ENCODE data around the gene BAHCC1.

BAHCC1 gene

GRCh38 chr17:81464586-81464985 lies 69.3 kb downstream of the BAHCC1 start:
- DNase-seq, result no peak

DNA sequence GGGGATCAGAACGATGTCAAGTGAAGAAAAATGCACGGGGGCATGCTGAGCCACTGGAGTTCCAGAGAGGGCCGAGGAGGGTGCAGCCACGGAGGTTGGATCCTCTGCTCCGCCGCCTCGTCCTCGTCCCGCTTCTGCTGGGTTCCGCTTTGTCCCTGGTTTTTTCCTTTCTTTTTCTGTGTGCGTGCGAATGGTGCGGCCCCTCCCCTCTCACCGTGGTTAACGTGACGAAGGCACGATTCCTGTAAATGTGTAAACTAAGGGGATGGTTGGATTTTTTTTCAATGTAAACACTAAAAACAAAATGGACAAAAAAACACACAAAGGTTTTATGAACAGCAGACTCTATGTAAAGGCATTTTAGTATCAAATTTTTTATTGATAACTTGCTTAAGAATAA lies 70.7 kb downstream of the BAHCC1 start:
- no peak for DNase-seq

DNA sequence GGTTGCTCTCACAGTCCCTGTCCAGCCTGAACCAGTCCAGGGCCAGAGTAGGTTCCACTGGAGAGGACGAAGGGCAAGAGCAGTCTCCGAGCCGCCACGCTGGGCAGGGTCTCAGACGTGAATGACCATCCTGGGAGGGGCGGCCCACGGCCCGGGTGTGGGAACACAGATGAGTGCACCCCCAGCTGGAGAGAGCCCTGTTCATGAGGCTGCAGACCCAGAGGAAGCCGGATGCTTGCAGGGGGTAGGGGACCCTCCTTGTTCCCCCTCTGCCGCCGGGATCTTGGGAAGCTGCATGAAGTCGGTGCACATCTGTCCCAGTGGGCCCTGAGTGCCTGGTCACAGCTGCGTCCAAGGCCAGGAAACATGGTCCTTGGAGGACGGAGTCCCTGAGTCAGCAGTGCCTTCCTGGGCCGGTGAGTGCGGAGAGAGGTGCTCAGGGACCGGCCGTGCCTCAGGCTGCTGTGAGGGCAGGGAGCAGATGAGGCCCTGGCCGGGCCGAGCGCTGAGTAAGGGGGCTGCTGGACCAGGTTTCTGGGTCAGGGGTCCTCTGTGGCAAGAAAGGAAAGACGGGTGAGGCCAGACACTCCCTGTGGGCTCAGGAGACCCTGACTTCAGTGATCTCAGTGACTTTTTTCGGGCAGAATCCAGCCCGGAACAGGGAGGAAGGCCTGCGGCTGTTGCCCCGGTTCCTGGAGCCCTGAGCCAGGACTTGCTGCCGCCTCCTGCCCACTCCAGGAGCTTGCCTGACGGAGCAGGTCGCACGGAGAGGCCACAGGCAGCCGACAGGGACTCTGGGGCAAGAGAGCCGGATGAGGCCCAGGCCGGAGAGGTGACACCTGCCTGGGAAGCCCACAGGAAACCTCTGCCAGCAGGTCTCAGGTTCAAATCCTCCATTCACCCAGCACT lies 71.6 kb downstream of the BAHCC1 start:
- DNase-seq, result no peak

DNA sequence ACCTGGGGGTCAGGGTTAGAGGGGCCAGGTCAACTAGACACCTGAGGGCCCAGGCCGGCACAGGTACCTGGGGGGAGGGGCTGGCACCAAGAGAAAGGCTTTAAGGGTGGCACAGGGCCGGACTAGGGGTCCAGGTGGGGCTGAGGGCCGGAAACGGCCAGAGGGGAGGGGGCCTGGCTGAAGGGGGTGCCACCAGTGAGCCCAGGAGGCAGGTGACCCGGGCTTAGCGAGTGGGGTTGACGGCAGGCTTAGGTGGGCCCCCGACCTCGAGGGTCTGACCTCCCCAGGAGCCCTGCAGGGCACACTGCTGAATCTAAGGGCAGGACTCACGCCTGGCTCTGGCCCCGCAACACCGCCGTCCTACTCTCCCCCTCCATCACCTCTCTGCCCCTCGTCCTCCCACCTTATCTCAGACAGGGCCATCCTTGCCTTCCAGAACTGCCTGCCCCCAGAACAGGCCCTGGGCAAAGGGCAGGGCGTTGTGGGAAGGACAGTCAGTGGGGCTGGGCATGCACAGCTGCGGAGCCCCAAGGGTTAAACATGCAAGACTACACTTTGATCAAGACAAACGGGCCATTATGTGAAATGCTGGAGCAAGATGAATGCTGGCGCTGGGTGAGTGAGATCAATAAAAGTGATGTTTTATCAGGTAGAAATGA lies 73.0 kb downstream of the BAHCC1 start:
- no peak for DNase-seq

DNA sequence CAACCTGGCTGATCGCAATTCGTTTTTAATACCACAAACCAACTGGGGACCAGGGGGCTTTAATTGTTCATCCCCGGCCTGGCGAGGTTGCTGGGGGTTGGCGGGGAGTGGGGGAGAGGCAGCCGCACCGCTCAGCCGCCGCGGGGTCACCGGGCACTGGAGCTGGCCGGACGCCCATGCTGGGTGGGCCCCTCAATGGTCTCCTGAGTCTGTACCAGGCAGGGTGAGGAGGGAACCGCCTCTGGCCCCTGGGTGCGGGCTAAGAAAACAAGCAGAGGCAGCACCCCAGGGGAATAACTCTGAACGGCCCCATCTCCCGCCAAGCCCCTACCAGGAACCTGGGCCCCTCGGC lies 73.5 kb downstream of the BAHCC1 start:
- no peak for DNase-seq

DNA sequence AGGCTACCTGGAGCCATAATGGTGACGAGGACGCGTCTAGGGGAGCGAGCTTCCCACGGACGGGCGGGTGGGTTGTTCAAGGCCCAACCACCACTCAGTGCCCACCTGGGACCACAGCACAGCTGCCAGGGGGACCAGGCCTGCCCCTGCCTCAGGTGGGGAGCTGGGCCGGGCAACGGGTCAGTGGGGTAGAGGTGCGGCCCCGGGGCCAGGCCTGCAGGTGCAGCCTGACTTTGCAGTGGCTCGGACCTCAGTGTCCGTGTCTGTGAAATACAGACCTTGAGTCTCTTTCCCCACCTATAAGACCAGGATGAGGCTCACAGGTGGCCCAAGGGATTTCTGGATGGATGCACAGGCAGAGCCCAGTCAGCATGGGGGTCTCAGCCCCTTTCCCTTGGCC lies 74.0 kb downstream of the BAHCC1 start:
- DNase-seq, result no peak

- no peak for DNase-seq
These were observed 75.2 kb downstream of the BAHCC1 start for GRCh38 chr17:81470270-81470943.

DNA sequence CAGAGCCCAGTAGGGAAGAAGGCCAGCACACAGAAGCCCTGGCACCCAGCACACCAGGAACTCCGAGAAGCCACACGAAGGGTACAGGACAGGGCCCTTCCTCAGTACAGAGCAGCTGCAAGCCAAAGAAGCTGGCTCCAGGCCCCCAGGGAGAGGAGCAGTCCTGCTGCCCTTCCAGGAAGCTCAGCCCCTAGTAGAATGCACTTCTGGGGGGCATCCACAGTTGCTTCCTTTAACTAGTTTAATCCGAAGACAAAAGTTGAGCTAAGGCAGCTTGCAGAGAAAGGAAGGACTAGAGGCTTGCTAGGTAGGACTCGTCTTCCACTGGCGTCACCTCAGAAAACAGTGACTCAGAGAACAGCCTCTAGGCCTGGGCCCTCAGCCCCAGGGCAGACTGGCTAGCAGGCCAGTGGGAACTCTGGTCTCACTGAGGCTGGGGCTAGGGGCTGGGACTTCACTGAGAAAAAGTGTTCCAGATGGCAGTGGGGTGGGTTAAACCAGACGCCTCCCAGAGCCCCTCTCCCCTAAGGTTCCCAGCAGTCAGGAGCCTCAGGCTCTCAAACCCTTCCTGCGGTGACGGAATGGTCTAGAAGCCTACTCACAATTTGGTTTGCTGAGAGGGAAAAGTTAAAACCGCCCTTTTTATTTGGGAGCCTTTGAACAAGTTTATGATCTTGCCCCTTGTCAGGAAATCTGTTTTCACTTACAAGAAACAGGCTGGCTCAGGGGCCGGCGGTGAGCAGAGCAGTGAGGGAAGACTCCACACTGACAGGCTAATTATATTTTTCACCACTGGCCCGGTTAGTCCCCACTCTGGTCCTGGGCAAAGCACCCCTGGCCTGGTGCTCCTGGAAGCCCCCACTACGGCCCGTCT lies 75.9 kb downstream of the BAHCC1 start:
- DNase-seq, result no peak

- peak; percentile 93 for DNase-seq
These were observed 76.7 kb downstream of the BAHCC1 start for GRCh38 chr17:81471818-81472456.

DNA sequence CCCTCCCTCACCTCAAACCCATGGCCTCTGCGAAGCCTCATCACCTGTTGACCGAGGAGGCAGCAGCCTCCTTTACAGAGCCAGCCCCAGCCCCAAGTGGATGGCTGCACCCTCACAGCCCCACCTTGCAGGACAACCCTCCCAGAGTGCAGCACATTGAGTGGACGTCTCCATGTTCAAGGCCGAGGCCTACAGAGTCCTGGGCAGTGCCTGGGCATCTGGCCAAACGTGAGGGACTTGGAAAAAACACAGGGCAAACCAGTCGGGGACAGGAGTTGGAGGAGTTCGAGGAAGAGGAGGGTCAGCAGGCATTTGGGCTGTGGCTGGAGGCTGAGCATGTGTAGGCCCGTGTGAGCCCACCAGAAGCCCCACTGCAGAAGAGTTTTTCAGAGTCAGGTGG lies 77.8 kb downstream of the BAHCC1 start:
- no peak for DNase-seq

- no peak for DNase-seq
These were observed 79.7 kb downstream of the BAHCC1 start for GRCh38 chr17:81474958-81475357.

- DNase-seq, result no peak
These were observed 80.8 kb downstream of the BAHCC1 start for GRCh38 chr17:81476097-81476496.

GRCh38 chr17:81476635-81477034 lies 81.4 kb downstream of the BAHCC1 start:
- DNase-seq, result no peak

DNA sequence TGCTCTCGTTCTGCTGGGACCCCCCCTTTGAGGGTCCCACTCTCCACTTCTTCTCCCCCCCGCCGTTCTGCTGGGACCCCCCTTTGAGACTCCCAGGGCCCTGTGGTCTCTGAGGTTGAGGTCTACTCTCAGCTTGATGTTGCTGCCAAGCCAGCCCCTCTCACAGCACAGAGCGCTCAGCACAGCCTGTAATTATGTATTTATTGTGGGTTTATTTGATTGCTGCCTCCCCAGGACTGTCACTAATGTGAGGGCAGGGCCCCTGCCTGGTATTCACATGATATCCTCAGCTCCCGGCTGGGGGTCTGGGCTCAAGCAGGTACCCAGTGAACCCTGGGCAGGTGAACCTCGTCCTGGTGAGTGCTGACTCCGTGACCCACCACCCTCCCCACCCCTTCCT lies 81.9 kb downstream of the BAHCC1 start:
- no peak for DNase-seq

- DNase-seq, result no peak
These were observed 82.9 kb downstream of the BAHCC1 start for GRCh38 chr17:81478119-81478518.

- no peak for DNase-seq
These were observed 84.2 kb downstream of the BAHCC1 start for GRCh38 chr17:81479175-81480071.

GRCh38 chr17:81480140-81481072 lies 85.1 kb downstream of the BAHCC1 start:
- DNase-seq, result no peak

DNA sequence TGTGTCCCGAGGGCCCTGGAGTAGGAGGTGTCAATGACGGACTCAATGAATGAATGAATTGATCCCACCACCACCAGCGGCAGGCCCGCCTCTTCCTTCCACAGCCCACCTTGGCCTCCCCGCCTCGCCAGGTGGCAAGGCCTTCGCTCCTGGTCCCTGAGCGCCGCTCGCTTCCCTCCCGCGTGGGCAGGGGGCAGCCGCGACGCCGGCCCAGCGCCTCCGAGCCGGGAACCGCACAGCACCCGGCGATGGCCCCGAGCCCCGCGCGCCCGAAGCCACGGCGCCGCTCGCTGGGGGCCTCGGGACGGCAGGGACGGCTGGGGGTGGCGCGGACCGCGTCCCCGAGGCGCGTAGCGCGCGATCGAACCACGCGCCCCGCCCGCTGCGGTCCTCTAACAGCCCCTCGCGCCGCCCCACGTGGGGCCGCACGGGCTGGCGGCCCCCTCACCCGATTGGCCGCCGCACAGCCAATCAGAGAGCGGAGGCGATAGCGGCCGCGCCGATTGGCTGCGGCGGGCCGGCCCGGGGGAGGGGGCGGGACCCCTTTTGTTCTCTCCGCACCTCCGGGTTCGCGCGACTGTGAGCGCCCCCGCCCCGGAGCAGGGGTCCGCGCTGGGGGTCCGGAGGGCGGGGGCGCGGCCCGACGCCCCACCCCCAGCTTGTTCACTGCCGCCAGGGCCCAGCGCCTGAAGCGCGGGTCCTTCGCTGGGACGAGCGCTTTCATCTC lies 86.0 kb downstream of the BAHCC1 start:
- peak; percentile 67 for DNase-seq

GRCh38 chr17:81481815-81482505 lies 86.7 kb downstream of the BAHCC1 start:
- DNase-seq, result no peak

Data from NCI-H1048 (cell line).